Immature natural killer cell (primary cell): ENCODE measurements around the gene NUMA1. TPM values are rescaled to one million over a fixed set of nuclear protein-coding genes. Genes with fewer than 3 reads are reported as not detected.

Source experiments
- DNase-seq, 3 donors: peaks; one replicate each; pipeline ENCODE4 v3.0.0; 2022; ENCODE audit warnings: mixed read lengths in 1 of 3
- H3K27ac Mint-ChIP-seq, 6 donors: one replicate each; pipeline ENCODE4 v1.8.0; 2020; ENCODE audit warnings: mixed read lengths in 6 of 6, mild to moderate bottlenecking in 5 of 6, inconsistent platforms in 4 of 6, moderate library complexity in 3 of 6
- H3K27me3 Mint-ChIP-seq, 3 donors: one replicate each; pipeline ENCODE4 v1.8.0; 2020 to 2021; ENCODE audit warnings: low read depth in 3 of 3, mild to moderate bottlenecking in 3 of 3, mixed read lengths in 3 of 3, moderate library complexity in 3 of 3, inconsistent platforms in 1 of 3
- H3K36me3 Mint-ChIP-seq, 3 donors: one replicate each; pipeline ENCODE4 v1.8.0; 2020; ENCODE audit warnings: mixed read lengths in 3 of 3, inconsistent platforms in 2 of 3, mild to moderate bottlenecking in 2 of 3
- H3K4me1 Mint-ChIP-seq, 2 donors: one replicate each; pipeline ENCODE4 v1.8.0; 2020; ENCODE audit warnings: inconsistent platforms in 2 of 2, mild to moderate bottlenecking in 2 of 2, mixed read lengths in 2 of 2, moderate library complexity in 1 of 2
- H3K4me3 Mint-ChIP-seq, 5 donors: one replicate each; pipeline ENCODE4 v1.8.0; 2020; ENCODE audit warnings: mild to moderate bottlenecking in 5 of 5, mixed read lengths in 5 of 5, inconsistent platforms in 3 of 5, moderate library complexity in 3 of 5
- H3K9me3 Mint-ChIP-seq, 6 donors: one replicate each; pipeline ENCODE4 v1.8.0; 2020; ENCODE audit warnings: mild to moderate bottlenecking in 6 of 6, mixed read lengths in 6 of 6, inconsistent platforms in 4 of 6, moderate library complexity in 3 of 6
- polyA plus RNA-seq, 3 donors: library from polyadenylated mRNA; unstranded; fragments of 300-500 nt; fragmentation: Illumina TruSeq; gene quantifications; one replicate each; pipeline ENCODE4 v1.2.3, GENCODE V29; 2021

The NUMA1 gene
- polyA plus RNA-seq, 3 donors from 2014 or later: 2.7 to 92.5 (median 10.5) TPM

DNA sequence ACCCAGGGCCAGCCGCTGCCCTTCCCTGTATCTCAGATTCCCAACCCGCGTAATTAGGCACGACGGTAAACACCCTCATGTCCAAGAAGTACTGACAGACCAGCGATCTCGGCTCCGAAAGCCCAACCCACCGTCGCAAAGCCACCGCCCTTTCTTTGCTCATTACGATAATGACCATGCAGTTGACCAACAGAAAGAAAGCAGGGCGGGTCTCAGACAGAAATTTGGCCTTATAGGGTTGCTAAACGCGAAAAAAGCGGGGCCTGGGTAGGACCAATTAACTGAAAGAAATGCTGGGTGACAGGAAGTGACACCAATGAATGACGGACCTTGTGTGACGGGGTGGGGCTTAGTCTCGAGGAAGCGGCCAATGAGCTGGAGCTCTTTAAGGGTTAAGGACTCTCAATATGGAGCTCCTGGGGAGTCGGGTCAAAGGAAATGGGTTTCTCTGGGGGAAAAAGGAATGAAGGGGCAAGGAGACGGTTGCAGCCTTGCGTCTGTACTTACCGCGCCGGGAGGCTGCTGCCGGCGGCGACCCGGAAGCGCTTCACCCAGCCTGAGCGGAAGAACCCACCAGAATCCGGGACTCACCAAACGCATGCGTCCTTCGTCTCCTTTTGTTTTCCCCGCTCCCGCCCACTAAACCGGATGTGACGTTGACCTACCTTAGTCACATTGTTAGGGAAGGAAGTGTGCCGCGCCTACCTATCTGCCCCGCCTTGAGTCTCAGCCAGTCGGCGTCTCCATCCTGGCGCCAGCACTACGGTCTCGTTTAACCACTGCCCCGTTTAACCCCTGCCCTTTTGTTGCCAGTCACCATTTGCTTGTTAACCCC lies 32.0 kb upstream of the NUMA1 start, which contains the start of gene ANAPC15:
Gene ANAPC15 (minus strand): TSS at position 553 of the 835 bp plus-strand sequence. CDS start 1,419 bp downstream, outside the sequence.
- peaks cover 4 to 18% (median 6%) of the 10 kb centered on the region in 3 donors for H3K36me3 Mint-ChIP-seq
- DNase-seq: peak; percentile 98 to 99 (median 99)
- H3K4me1 Mint-ChIP-seq: peaks cover 26 to 29% of the 10 kb centered on the region in 2 donors
- H3K27me3 Mint-ChIP-seq: peaks cover 8 to 13% (median 10%) of the 10 kb centered on the region in 3 donors
- peak within 1 kb of the TSS; percentile 93 to 98 (median 97) for H3K27ac Mint-ChIP-seq
- H3K4me3 Mint-ChIP-seq: peak within 1 kb of the TSS; percentile 91 to 99 (median 96)
- H3K9me3 Mint-ChIP-seq: no peaks in the 10 kb centered on the region

DNA sequence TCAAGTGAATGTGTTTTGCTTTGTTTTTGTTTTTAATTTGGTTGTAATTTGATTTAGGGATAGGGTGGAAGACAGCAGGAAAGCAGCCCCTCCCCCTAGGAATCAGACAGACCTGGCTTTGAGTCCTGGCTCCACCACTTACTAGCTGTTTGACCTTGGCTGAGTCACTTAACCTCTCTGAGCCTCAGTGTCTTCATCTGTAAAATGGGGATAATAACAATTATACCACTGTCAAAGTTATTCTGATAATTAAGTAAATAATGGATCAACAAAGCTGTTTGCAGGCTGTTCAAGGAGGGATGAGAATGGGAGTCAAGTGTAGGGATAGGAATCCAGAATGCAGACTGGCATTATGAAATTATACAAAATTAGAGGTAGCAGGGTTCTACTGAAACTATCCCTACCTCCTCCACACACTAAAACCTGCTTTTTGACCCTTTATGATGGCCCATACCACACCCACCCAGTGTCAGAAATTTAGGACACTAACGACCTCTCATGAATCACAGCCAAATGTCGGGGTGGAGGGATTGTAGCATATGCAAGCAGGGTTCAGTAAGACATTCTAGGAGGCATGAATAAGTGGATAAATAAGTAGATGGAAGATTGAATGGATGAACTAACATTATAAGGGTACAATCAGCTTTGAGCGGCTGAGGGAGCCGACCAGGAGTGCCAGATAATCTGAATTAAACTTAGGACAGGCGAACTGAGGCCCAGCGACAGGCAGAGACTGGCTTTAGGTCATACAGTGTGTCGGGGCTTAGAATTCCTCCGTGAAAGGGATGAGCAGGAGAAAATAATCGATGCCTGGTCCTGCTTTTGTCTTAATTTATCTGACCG lies 31.2 kb upstream of the NUMA1 start:
- H3K27me3 Mint-ChIP-seq: peaks cover 8 to 12% (median 10%) of the 10 kb centered on the region in 3 donors
- H3K36me3 Mint-ChIP-seq: peaks cover 4 to 22% (median 10%) of the 10 kb centered on the region in 3 donors
- H3K27ac Mint-ChIP-seq: peak overlapping the region; percentile 93 to 98 (median 97)
- no peaks in the 10 kb centered on the region for H3K9me3 Mint-ChIP-seq
- H3K4me1 Mint-ChIP-seq: peaks cover 26 to 29% of the 10 kb centered on the region in 2 donors
- no peak for DNase-seq
- peak overlapping the region; percentile 91 to 99 (median 96) for H3K4me3 Mint-ChIP-seq

DNA sequence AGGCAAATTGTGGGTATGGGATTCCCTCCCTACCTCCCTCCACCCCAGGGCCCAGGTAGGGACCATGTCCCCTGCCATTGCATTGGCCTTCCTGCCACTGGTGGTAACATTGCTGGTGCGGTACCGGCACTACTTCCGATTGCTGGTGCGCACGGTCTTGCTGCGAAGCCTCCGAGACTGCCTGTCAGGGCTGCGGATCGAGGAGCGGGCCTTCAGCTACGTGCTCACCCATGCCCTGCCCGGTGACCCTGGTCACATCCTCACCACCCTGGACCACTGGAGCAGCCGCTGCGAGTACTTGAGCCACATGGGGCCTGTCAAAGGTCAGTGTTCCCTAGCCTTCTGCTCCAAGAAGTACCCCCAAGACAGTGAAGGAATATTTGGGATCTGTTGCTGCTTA lies 25.5 kb upstream of the NUMA1 start, which contains the start of gene TOMT:
Gene TOMT (plus strand): TSS at position 37 of the 400 bp plus-strand sequence. CDS start 28 bp downstream, at position 65.
- Mint-ChIP-seq H3K27ac (peak within 1 kb of the TSS in 5 of 6 donors; percentile 23 to 71 (median 66)), H3K36me3 (peaks cover 4 to 10% (median 10%) of the 10 kb centered on the region in 3 donors), H3K4me3 (peak within 1 kb of the TSS in 1 of 5 donors; percentile 37), H3K4me1 (peaks cover 38 to 39% of the 10 kb centered on the region in 2 donors), H3K9me3 (no peaks in the 10 kb centered on the region), H3K27me3 (peaks cover 4 to 21% (median 10%) of the 10 kb centered on the region in 3 donors)
- no peak for DNase-seq

- Mint-ChIP-seq H3K4me3 (peak overlapping the region; percentile 90 to 98 (median 93)), H3K27me3 (peaks cover 4 to 21% (median 12%) of the 10 kb centered on the region in 3 donors), H3K27ac (peak overlapping the region; percentile 89 to 97 (median 96)), H3K4me1 (peaks cover 44 to 47% of the 10 kb centered on the region in 2 donors), H3K9me3 (no peaks in the 10 kb centered on the region), H3K36me3 (peaks cover 0 to 6% (median 5%) of the 10 kb centered on the region in 3 donors)
- DNase-seq: no peak
These were observed 23.4 kb upstream of the NUMA1 start for GRCh38 chr11:72103754-72104167.

- Mint-ChIP-seq H3K4me3 (peak within 1 kb of the TSS; percentile 90 to 98 (median 93)), H3K9me3 (no peaks in the 10 kb centered on the region), H3K27ac (peak within 1 kb of the TSS; percentile 89 to 97 (median 96)), H3K4me1 (peaks cover 44 to 47% of the 10 kb centered on the region in 2 donors), H3K36me3 (peaks cover 0 to 10% (median 5%) of the 10 kb centered on the region in 3 donors), H3K27me3 (peaks cover 4 to 21% (median 12%) of the 10 kb centered on the region in 3 donors)
- peak; percentile 96 to 98 (median 97) for DNase-seq
These were observed 22.8 kb upstream of the NUMA1 start, which contains the start of gene LAMTOR1 for GRCh38 chr11:72102946-72103753. Gene LAMTOR1 (minus strand): TSS chr11:72103297. CDS start chr11:72103224, 73 bp downstream.

DNA sequence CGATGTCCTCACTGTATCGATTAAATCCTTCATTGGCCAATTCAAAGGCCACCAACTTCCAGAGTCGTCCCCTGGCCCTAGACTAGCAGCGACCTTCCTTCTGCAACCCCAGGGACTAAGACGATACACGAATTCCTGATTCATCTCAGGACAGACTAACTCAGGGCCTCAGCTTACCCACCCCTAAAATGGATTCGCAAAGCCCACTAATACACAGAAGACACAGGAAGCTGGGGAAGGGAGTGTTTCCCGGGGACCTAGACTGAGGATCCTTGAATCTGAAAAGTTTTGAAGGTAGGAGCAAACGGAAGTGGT lies 22.2 kb upstream of the NUMA1 start:
- Mint-ChIP-seq H3K27me3 (peaks cover 4 to 21% (median 12%) of the 10 kb centered on the region in 3 donors), H3K9me3 (no peaks in the 10 kb centered on the region), H3K36me3 (peaks cover 0 to 15% (median 5%) of the 10 kb centered on the region in 3 donors), H3K4me1 (peaks cover 44 to 47% of the 10 kb centered on the region in 2 donors), H3K4me3 (peak overlapping the region; percentile 90 to 98 (median 93)), H3K27ac (peak overlapping the region; percentile 89 to 97 (median 96))
- DNase-seq: no peak

GRCh38 chr11:72102162-72102561 lies 21.8 kb upstream of the NUMA1 start:
- peaks cover 4 to 21% (median 12%) of the 10 kb centered on the region in 3 donors for H3K27me3 Mint-ChIP-seq
- H3K4me3 Mint-ChIP-seq: peak overlapping the region; percentile 90 to 98 (median 93)
- peaks cover 42 to 47% of the 10 kb centered on the region in 2 donors for H3K4me1 Mint-ChIP-seq
- H3K36me3 Mint-ChIP-seq: peaks cover 0 to 11% (median 2%) of the 10 kb centered on the region in 3 donors
- no peak for DNase-seq
- peak overlapping the region; percentile 89 to 97 (median 96) for H3K27ac Mint-ChIP-seq
- H3K9me3 Mint-ChIP-seq: no peaks in the 10 kb centered on the region

GRCh38 chr11:72100462-72100861 lies 20.1 kb upstream of the NUMA1 start:
- Mint-ChIP-seq H3K9me3 (no peaks in the 10 kb centered on the region), H3K36me3 (peaks cover 0 to 14% (median 0%) of the 10 kb centered on the region in 3 donors), H3K27ac (peak overlapping the region; percentile 43 to 96 (median 77)), H3K4me1 (peaks cover 42 to 47% of the 10 kb centered on the region in 2 donors), H3K4me3 (peak overlapping the region in 1 of 5 donors; percentile 12), H3K27me3 (peaks cover 4 to 21% (median 12%) of the 10 kb centered on the region in 3 donors)
- no peak for DNase-seq

DNA sequence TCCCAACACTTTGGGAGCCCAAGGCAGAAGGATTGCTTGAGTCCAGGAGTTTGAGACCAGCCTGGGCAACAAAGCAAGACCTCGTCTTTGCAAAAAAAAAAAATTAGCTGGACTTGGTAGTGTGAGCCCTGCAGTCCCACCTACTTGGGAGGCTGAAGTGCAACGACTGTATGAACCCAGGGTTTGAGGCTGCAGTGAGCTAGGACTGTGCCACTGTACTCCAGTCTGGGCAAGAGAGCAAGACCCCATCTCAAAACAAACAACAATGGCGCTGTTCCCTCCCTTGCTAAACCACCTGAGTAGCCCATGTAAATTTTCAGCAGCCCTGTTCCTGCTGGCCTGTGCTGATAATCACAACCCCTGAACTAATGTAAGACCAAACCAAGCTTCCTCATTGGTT lies 19.7 kb upstream of the NUMA1 start:
- no peak for DNase-seq
- Mint-ChIP-seq H3K27ac (peak overlapping the region in 2 of 6 donors; percentile 43 to 89), H3K27me3 (peaks cover 4 to 21% (median 12%) of the 10 kb centered on the region in 3 donors), H3K4me1 (peaks cover 42 to 47% of the 10 kb centered on the region in 2 donors), H3K4me3 (no peak overlapping the region), H3K36me3 (peaks cover 0 to 14% (median 0%) of the 10 kb centered on the region in 3 donors), H3K9me3 (no peaks in the 10 kb centered on the region)

DNA sequence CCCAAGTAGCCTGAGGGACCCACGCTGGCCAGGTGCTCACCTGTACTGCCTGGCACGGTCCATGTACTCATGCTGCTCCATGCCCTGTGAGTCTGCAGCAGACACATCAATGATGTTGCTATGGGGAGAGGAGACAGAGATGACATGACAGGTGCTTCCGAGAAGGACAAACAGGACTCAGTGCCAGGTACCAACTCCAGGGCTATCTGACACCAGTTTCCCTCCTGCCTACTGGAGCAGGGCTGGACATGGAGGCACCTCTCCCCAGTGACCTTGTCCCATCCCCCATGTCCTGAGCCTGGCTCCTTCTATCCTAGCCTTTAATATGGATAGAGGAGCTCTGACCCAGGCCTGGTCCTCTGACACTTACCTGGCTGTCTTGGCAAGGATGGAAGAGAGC lies 18.4 kb upstream of the NUMA1 start:
- Mint-ChIP-seq H3K4me3 (no peak overlapping the region), H3K27me3 (peaks cover 4 to 17% (median 9%) of the 10 kb centered on the region in 3 donors), H3K9me3 (no peaks in the 10 kb centered on the region), H3K27ac (no peak overlapping the region), H3K4me1 (peaks cover 32 to 37% of the 10 kb centered on the region in 2 donors), H3K36me3 (peaks cover 0 to 14% (median 0%) of the 10 kb centered on the region in 3 donors)
- DNase-seq: no peak

DNA sequence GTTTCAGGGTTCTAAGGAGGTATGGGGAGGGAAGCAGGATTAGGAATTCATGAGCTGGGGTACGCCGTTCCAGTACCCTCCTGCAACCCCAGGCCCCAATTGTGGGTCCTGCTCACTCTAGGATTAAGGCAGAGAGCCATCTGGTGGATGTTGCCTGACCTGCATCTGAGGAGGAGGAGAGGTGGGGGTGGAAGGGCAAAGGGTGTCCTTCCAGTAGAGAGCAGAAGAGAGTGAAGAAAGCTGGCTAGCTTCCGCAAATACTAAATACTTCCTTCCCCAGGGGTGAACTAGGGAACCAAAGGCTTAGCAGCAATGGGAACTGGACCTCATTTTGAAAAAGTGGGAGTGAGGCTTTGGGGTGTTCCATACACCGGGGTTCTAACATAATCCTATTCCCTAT lies 10.9 kb upstream of the NUMA1 start:
- peaks cover 3 to 12% of the 10 kb centered on the region in 2 donors for H3K4me1 Mint-ChIP-seq
- H3K27me3 Mint-ChIP-seq: no peaks in the 10 kb centered on the region
- no peaks in the 10 kb centered on the region for H3K9me3 Mint-ChIP-seq
- peak; percentile 47 to 63 (median 59) for DNase-seq
- H3K27ac Mint-ChIP-seq: peak overlapping the region in 4 of 6 donors; percentile 35 to 69 (median 54)
- H3K4me3 Mint-ChIP-seq: no peak overlapping the region
- peaks cover 0 to 8% (median 7%) of the 10 kb centered on the region in 3 donors for H3K36me3 Mint-ChIP-seq

- Mint-ChIP-seq H3K27ac (peak overlapping the region in 3 of 6 donors; percentile 3 to 19 (median 18)), H3K9me3 (no peaks in the 10 kb centered on the region), H3K36me3 (peaks cover 0 to 8% (median 7%) of the 10 kb centered on the region in 3 donors), H3K4me3 (no peak overlapping the region), H3K4me1 (peaks cover 3 to 12% of the 10 kb centered on the region in 2 donors), H3K27me3 (peaks cover 0 to 3% (median 0%) of the 10 kb centered on the region in 3 donors)
- DNase-seq: no peak
These were observed 7.9 kb upstream of the NUMA1 start for GRCh38 chr11:72088076-72088808.
